Esophagus (tissue), 2 donors: ENCODE data around the gene VPS4B. TPM values are rescaled to one million over a fixed set of nuclear protein-coding genes. Genes with fewer than 3 reads are reported as not detected.

ENCODE experiments used
- H3K27ac ChIP-seq, 2 donors: one replicate each; pipeline ENCODE4 v1.5.1; 2013; ENCODE audit warnings: low read depth in 2 of 2, mild to moderate bottlenecking in 2 of 2, inconsistent platforms in 1 of 2, low read length in 1 of 2, moderate library complexity in 1 of 2
- H3K27me3 ChIP-seq, 2 donors: one replicate each; pipeline ENCODE4 v1.6.1; 2013; ENCODE audit warnings: low read length in 2 of 2, control low read depth in 1 of 2, mild to moderate bottlenecking in 1 of 2; ENCODE audit not compliant: insufficient read depth in 2 of 2, control insufficient read depth in 1 of 2
- H3K36me3 ChIP-seq, 2 donors: one replicate each; pipeline ENCODE4 v1.6.1; 2013; ENCODE audit warnings: low read length in 1 of 2; ENCODE audit not compliant: control insufficient read depth in 2 of 2, insufficient read depth in 2 of 2
- H3K4me1 ChIP-seq, 2 donors: one replicate each; pipeline ENCODE4 v1.6.1; 2013; ENCODE audit warnings: low read length in 1 of 2; ENCODE audit not compliant: control insufficient read depth in 2 of 2, insufficient read depth in 2 of 2
- H3K4me3 ChIP-seq, 2 donors: one replicate each; pipeline ENCODE4 v1.5.1; 2013; ENCODE audit warnings: low read length in 2 of 2, mild to moderate bottlenecking in 2 of 2, low read depth in 1 of 2, moderate library complexity in 1 of 2
- H3K9me3 ChIP-seq, 2 donors: one replicate each; pipeline ENCODE4 v1.6.1; 2013; ENCODE audit warnings: mild to moderate bottlenecking in 2 of 2, low read depth in 1 of 2, low read length in 1 of 2, moderate library complexity in 1 of 2; ENCODE audit not compliant: control insufficient read depth in 2 of 2, insufficient read depth in 1 of 2
- WGBS, 2 donors: extraction: QIAGEN DNeasy Blood & Tissue Kit; methylation state at CpG; one replicate each; pipeline ENCODE4 v1.1.7; 2013; 5-methylcytosine and 5-hydroxymethylcytosine counted together
- polyA plus RNA-seq, 2 donors: library from polyadenylated mRNA; stranded (reverse); fragments of 200-250 nt; gene quantifications; one replicate each; pipeline ENCODE4 v1.2.3, GENCODE V29; 2013
- donor health status: healthy with polysubstance abuse.
- donor health status: Bipolar disorder and iron deficiency.

VPS4B gene
- polyA plus RNA-seq, 2 donors, result 26.9 to 47.1 TPM

- H3K27me3 ChIP-seq, result no peaks in the 10 kb centered on the region
- no peak overlapping the region for H3K27ac ChIP-seq
- no peak overlapping the region for H3K4me3 ChIP-seq
- WGBS, 2 donors, result 68 to 77% methylated on average over 2 of the region's 2 CpGs
- no peaks in the 10 kb centered on the region for H3K4me1 ChIP-seq
- H3K9me3 ChIP-seq, result no peaks in the 10 kb centered on the region
- H3K36me3 ChIP-seq, result no peaks in the 10 kb centered on the region
Observed at GRCh38 chr18:63438181-63438580, 15.9 kb upstream of the VPS4B start.

GRCh38 chr18:63433334-63433866 lies 11.1 kb upstream of the VPS4B start:
- no peaks in the 10 kb centered on the region for H3K27me3 ChIP-seq
- no peaks in the 10 kb centered on the region for H3K4me1 ChIP-seq
- H3K9me3 ChIP-seq, result no peaks in the 10 kb centered on the region
- WGBS, 2 donors, result 33 to 57% methylated on average over 4 of the region's 4 CpGs
- H3K4me3 ChIP-seq, result no peak overlapping the region
- H3K27ac ChIP-seq, result no peak overlapping the region
- no peaks in the 10 kb centered on the region for H3K36me3 ChIP-seq

- Histone ChIP-seq H3K4me1 (no peaks in the 10 kb centered on the region), H3K27me3 (no peaks in the 10 kb centered on the region), H3K4me3 (no peak overlapping the region), H3K9me3 (no peaks in the 10 kb centered on the region), H3K27ac (no peak overlapping the region), H3K36me3 (no peaks in the 10 kb centered on the region)
- WGBS, 2 donors, result 64 to 71% methylated on average over 1 of the region's 1 CpG
Observed at GRCh38 chr18:63431180-63431579, 8.9 kb upstream of the VPS4B start.

DNA sequence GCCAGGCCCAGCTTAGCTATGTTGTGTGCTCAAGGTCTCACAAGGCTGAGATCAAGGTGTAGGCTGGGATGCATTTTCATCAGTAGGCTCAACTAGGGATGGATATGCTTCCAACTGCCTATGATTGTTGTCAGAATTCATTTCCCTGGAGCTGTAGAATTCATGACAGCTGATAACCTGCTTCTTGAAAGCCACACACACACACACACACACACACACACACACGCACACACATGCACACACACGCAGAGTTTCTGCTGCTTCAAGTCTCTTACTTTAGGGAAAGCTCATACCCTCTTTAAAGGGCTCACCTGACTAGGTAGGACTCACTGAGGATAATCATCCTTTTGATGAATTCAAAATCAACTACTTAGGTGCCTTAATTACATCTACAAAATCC lies 8.2 kb upstream of the VPS4B start:
- no peaks in the 10 kb centered on the region for H3K36me3 ChIP-seq
- no peaks in the 10 kb centered on the region for H3K27me3 ChIP-seq
- no peak overlapping the region for H3K4me3 ChIP-seq
- no peak overlapping the region for H3K27ac ChIP-seq
- H3K4me1 ChIP-seq, result no peaks in the 10 kb centered on the region
- no peaks in the 10 kb centered on the region for H3K9me3 ChIP-seq
- WGBS, 2 donors, result 74 to 79% methylated on average over 2 of the region's 2 CpGs

- H3K27ac ChIP-seq, result peak overlapping the region; percentile 79 to 85
- 54 to 60% methylated on average over 4 of the region's 4 CpGs for WGBS, 2 donors
- no peaks in the 10 kb centered on the region for H3K36me3 ChIP-seq
Observed at GRCh38 chr18:63427558-63427957, 5.3 kb upstream of the VPS4B start.

DNA sequence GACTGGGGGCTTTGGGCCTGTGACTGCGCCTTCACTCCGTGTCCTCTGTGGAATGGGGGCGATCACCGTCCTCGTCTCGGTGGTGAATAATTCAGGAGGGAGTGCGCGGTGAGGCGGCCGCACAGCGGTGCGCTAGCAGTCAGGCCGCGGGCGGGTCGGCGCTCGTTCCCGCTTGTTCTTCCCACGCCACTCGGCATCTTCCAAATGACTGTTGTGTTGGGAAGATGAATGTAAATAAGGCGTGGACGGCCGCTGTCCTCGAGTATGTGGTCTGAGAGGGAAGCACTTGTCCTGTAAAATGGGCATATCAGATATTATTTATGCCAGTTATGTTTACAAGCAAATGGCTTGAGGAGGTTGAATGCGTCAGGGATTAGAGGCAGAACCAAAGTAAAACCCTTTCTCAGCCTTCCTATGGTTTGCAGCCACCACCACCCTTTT lies 608 bp upstream of the VPS4B start:
- Histone ChIP-seq H3K4me3 (peak overlapping the region; percentile 71 to 88), H3K4me1 (no peaks in the 10 kb centered on the region), H3K27ac (peak overlapping the region; percentile 98 to 100), H3K9me3 (no peaks in the 10 kb centered on the region), H3K27me3 (no peaks in the 10 kb centered on the region), H3K36me3 (no peaks in the 10 kb centered on the region)
- WGBS, 2 donors, result 1 to 2% methylated on average over 26 of the region's 26 CpGs

More at GRCh38 chr18:63427558-63427957, 5.3 kb upstream of the VPS4B start:
- H3K27me3 ChIP-seq, result no peaks in the 10 kb centered on the region
- no peaks in the 10 kb centered on the region for H3K9me3 ChIP-seq
- no peak overlapping the region for H3K4me3 ChIP-seq
- H3K4me1 ChIP-seq, result no peaks in the 10 kb centered on the region

DNA sequence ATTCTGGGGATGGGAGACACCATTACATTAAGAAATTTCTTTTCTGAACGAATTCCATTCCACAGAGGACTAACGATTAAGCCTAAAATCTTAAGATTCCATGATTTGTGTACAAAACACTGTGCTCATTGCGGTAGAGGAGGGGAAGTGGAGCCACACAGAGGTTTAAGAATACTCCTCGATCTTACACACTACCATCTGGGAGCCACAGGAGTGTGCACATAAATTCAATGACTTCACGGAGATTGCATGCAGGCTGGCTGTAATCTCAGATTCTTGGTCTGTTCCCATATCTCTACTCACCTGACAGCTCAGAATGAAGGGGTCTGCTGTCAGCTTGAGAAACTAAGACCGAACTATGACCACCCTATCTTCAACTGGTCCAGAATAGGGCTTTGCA lies 762 bp downstream of the VPS4B start:
- no peaks in the 10 kb centered on the region for H3K27me3 ChIP-seq
- no peaks in the 10 kb centered on the region for H3K4me1 ChIP-seq
- peak overlapping the region; percentile 98 to 100 for H3K27ac ChIP-seq
- H3K9me3 ChIP-seq, result no peaks in the 10 kb centered on the region
- 8 to 9% methylated on average over 6 of the region's 6 CpGs for WGBS, 2 donors
- H3K36me3 ChIP-seq, result peaks cover 0 to 1% of the 10 kb centered on the region in 2 donors
- peak overlapping the region; percentile 71 to 88 for H3K4me3 ChIP-seq

- no peaks in the 10 kb centered on the region for H3K4me1 ChIP-seq
- H3K36me3 ChIP-seq, result peaks cover 7 to 20% of the 10 kb centered on the region in 2 donors
- H3K9me3 ChIP-seq, result no peaks in the 10 kb centered on the region
- no peak overlapping the region for H3K4me3 ChIP-seq
- H3K27me3 ChIP-seq, result no peaks in the 10 kb centered on the region
- 72 to 92% methylated on average over 4 of the region's 4 CpGs for WGBS, 2 donors
- H3K27ac ChIP-seq, result no peak overlapping the region
Observed at GRCh38 chr18:63412953-63413352, 9.3 kb downstream of the VPS4B start.

DNA sequence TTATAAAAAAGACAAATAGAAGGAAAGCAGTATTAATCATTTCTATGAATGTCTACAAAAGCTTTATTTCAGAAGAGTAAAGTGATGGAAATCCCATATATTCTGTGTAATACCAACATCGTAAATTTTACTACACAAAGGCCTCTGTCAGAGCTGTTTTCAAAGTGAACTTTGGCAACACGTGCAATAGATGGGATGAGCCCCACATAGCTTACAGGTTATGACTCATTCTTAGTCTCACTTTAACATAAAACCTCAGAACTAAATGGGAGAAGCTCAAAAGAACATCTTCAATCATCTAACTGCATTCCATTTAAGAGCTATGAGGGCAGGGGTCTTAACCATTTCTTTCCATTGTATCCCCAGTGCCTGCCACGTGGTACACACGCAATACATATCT lies 11.5 kb downstream of the VPS4B start:
- no peak overlapping the region for H3K4me3 ChIP-seq
- 67% methylated on average over 4 of the region's 4 CpGs for WGBS, 2 donors
- no peaks in the 10 kb centered on the region for H3K27me3 ChIP-seq
- H3K27ac ChIP-seq, result no peak overlapping the region
- no peaks in the 10 kb centered on the region for H3K4me1 ChIP-seq
- H3K36me3 ChIP-seq, result peaks cover 7 to 13% of the 10 kb centered on the region in 2 donors
- no peaks in the 10 kb centered on the region for H3K9me3 ChIP-seq

GRCh38 chr18:63409301-63409700 lies 13.0 kb downstream of the VPS4B start:
- Histone ChIP-seq H3K36me3 (peaks cover 3 to 8% of the 10 kb centered on the region in 2 donors), H3K9me3 (no peaks in the 10 kb centered on the region), H3K27ac (no peak overlapping the region), H3K4me3 (no peak overlapping the region), H3K4me1 (no peaks in the 10 kb centered on the region), H3K27me3 (no peaks in the 10 kb centered on the region)
- 62 to 70% methylated on average over 5 of the region's 5 CpGs for WGBS, 2 donors
